H9 (cell line): ENCODE measurements around the gene CAVIN2. TPM values are rescaled to one million over a fixed set of nuclear protein-coding genes. Genes with fewer than 3 reads are reported as not detected.

ENCODE experiments used
- DNase-seq: peaks from one replicate; pipeline ENCODE4 v3.0.0-alpha.2; 2017
- H2AFZ ChIP-seq: one replicate; pipeline ENCODE4 v1.6.1; 2013; ENCODE audit warnings: mild to moderate bottlenecking, low read length, control low read depth, moderate library complexity
- H2AK5ac ChIP-seq: 2 replicates; pipeline ENCODE4 v1.6.1; 2013; ENCODE audit warnings: low read length, control low read depth, mixed read lengths; ENCODE audit not compliant: insufficient read length
- H2BK120ac ChIP-seq: one replicate; pipeline ENCODE4 v1.6.1; 2013; ENCODE audit warnings: low read depth, mild to moderate bottlenecking, low read length, control low read depth, inconsistent platforms; ENCODE audit not compliant: poor library complexity, severe bottlenecking
- H2BK12ac ChIP-seq: 2 replicates; pipeline ENCODE4 v1.6.1; 2013; ENCODE audit warnings: low read length, control low read depth, mixed read lengths, low read depth; ENCODE audit not compliant: insufficient read length
- H2BK15ac ChIP-seq: 2 replicates; pipeline ENCODE4 v1.6.1; 2013; ENCODE audit warnings: low read depth, low read length, control low read depth
- H2BK20ac ChIP-seq: one replicate; pipeline ENCODE4 v1.6.1; 2013; ENCODE audit warnings: low read depth, mild to moderate bottlenecking, low read length, control low read depth, inconsistent platforms; ENCODE audit not compliant: poor library complexity, severe bottlenecking
- H2BK5ac ChIP-seq: 2 replicates; pipeline ENCODE4 v1.6.1; 2013; ENCODE audit warnings: low read length, control low read depth, mixed read lengths; ENCODE audit not compliant: insufficient read length
- H3K14ac ChIP-seq: 2 replicates; pipeline ENCODE4 v1.6.1; 2013; ENCODE audit warnings: low read length, control low read depth; ENCODE audit not compliant: insufficient read depth
- H3K18ac ChIP-seq: 2 replicates; pipeline ENCODE4 v1.6.1; 2013; ENCODE audit warnings: low read depth, mild to moderate bottlenecking, mixed read lengths, low read length, control low read depth; ENCODE audit not compliant: insufficient read length
- H3K23ac ChIP-seq: 2 replicates; pipeline ENCODE4 v1.6.1; 2013; ENCODE audit warnings: low read length, control low read depth, mixed read lengths, low read depth; ENCODE audit not compliant: insufficient read length
- H3K23me2 ChIP-seq: 2 replicates; pipeline ENCODE4 v1.6.1; 2013; ENCODE audit warnings: low read depth, mild to moderate bottlenecking, mixed read lengths, low read length, control low read depth; ENCODE audit not compliant: insufficient read length, poor library complexity, severe bottlenecking
- H3K27ac ChIP-seq: 2 replicates; pipeline ENCODE4 v1.5.1; 2013; ENCODE audit warnings: low read length, control low read depth, mixed read lengths, low read depth; ENCODE audit not compliant: insufficient read length
- H3K27me3 ChIP-seq: 2 replicates; pipeline ENCODE4 v1.6.1; 2013; ENCODE audit warnings: low read length, control low read depth, inconsistent platforms; ENCODE audit not compliant: insufficient read depth
- H3K4ac ChIP-seq: 2 replicates; pipeline ENCODE4 v1.6.1; 2013; ENCODE audit warnings: low read depth, mild to moderate bottlenecking, control low read depth, inconsistent platforms, low read length, moderate library complexity
- H3K4me1 ChIP-seq: 2 replicates; pipeline ENCODE4 v1.6.1; 2013; ENCODE audit warnings: low read length, control low read depth, inconsistent platforms; ENCODE audit not compliant: insufficient read depth
- H3K4me2 ChIP-seq: 2 replicates; pipeline ENCODE4 v1.6.1; 2013; ENCODE audit warnings: low read length, control low read depth, mixed read lengths; ENCODE audit not compliant: insufficient read length, insufficient read depth
- H3K56ac ChIP-seq: 2 replicates; pipeline ENCODE4 v1.6.1; 2013; ENCODE audit warnings: low read depth, mild to moderate bottlenecking, mixed read lengths, low read length, control low read depth; ENCODE audit not compliant: insufficient read length
- H3K79me1 ChIP-seq: 2 replicates; pipeline ENCODE4 v1.6.1; 2013; ENCODE audit warnings: low read depth, mild to moderate bottlenecking, moderate library complexity, low read length, control low read depth, inconsistent platforms; ENCODE audit not compliant: insufficient read depth, poor library complexity, severe bottlenecking
- H3K79me2 ChIP-seq: 2 replicates; pipeline ENCODE4 v1.6.1; 2013; ENCODE audit warnings: low read length, control low read depth, inconsistent platforms; ENCODE audit not compliant: insufficient read depth
- H3K9ac ChIP-seq: 2 replicates; pipeline ENCODE4 v1.6.1; 2013; ENCODE audit warnings: low read length, control low read depth, mixed read lengths; ENCODE audit not compliant: insufficient read length; ENCODE audit errors: extremely low read depth
- H3K9me3 ChIP-seq: one replicate; pipeline ENCODE4 v1.6.1; 2013; ENCODE audit warnings: low read depth, low read length, inconsistent platforms; ENCODE audit not compliant: control insufficient read depth
- H3T11ph ChIP-seq: one replicate; pipeline ENCODE4 v1.6.1; 2013; ENCODE audit warnings: mild to moderate bottlenecking, low read length, control low read depth, inconsistent platforms
- H4K20me1 ChIP-seq: one replicate; pipeline ENCODE4 v1.6.1; 2013; ENCODE audit not compliant: control insufficient read depth, insufficient read length, insufficient read depth
- H4K5ac ChIP-seq: 2 replicates; pipeline ENCODE4 v1.6.1; 2013; ENCODE audit warnings: low read depth, mild to moderate bottlenecking, mixed read lengths, low read length, control low read depth; ENCODE audit not compliant: insufficient read length
- H4K8ac ChIP-seq: replicated peaks from 2 replicates; pipeline ENCODE4 v1.6.1; 2013; ENCODE audit warnings: low read length, control low read depth, mixed read lengths, low read depth; ENCODE audit not compliant: insufficient read length
- H4K91ac ChIP-seq: 2 replicates; pipeline ENCODE4 v1.6.1; 2013; ENCODE audit warnings: low read depth, mild to moderate bottlenecking, moderate library complexity, mixed read lengths, low read length, control low read depth; ENCODE audit not compliant: insufficient read length
- H3K27ac Mint-ChIP-seq, 3 experiments: 2 replicates in 2 of 3; 3 replicates in 1 of 3; pipeline ENCODE4 v1.8.0; 2020 to 2021; ENCODE audit warnings: mixed read lengths in 3 of 3, mild to moderate bottlenecking in 1 of 3, moderate library complexity in 1 of 3
- H3K27me3 Mint-ChIP-seq: 2 replicates; pipeline ENCODE4 v1.8.0; 2021; ENCODE audit warnings: low read depth, mild to moderate bottlenecking, moderate library complexity, mixed read lengths
- H3K36me3 Mint-ChIP-seq, 3 experiments: 2 replicates in 2 of 3; 3 replicates in 1 of 3; pipeline ENCODE4 v1.8.0; 2020 to 2021; ENCODE audit warnings: low read depth in 3 of 3, mixed read lengths in 3 of 3; ENCODE audit not compliant: insufficient read depth in 1 of 3
- H3K4me1 Mint-ChIP-seq, 2 experiments: 2 replicates each; pipeline ENCODE4 v1.8.0; 2020; ENCODE audit warnings: mixed read lengths in 2 of 2
- H3K4me3 Mint-ChIP-seq, 2 experiments: 2 replicates in 1 of 2; 3 replicates in 1 of 2; pipeline ENCODE4 v1.8.0; 2020 to 2021; ENCODE audit warnings: mild to moderate bottlenecking in 2 of 2, mixed read lengths in 2 of 2, moderate library complexity in 1 of 2
- H3K9me3 Mint-ChIP-seq, 2 experiments: 2 replicates in 1 of 2; 3 replicates in 1 of 2; pipeline ENCODE4 v1.8.0; 2020; ENCODE audit warnings: mild to moderate bottlenecking in 2 of 2, mixed read lengths in 2 of 2, moderate library complexity in 1 of 2
- WGBS: extraction: QIAGEN DNeasy Blood & Tissue Kit; methylation state at CpG from one replicate; pipeline ENCODE4 v1.1.7; 2013; ENCODE audit warnings: missing lambda C conversion rate, low lambda C conversion rate, mixed read lengths; ENCODE audit not compliant: insufficient read length; ENCODE audit errors: extremely low coverage; 5-methylcytosine and 5-hydroxymethylcytosine counted together
- total RNA-seq: library from RNA; stranded (reverse); gene quantifications from 2 replicates; pipeline ENCODE4 v1.2.1, GENCODE V29; 2021
- TF ChIP-seq, protein P1 (sequence below): fragments of 200-600 bp; sonication (generic); conservative IDR thresholded peaks from 3 replicates; pipeline ENCODE4 v1.8.0; 2021; ENCODE audit warnings: antibody characterized with exemption, mild to moderate bottlenecking

Gene CAVIN2
- total RNA-seq, 1 experiment from 2014 or later: not detected

DNA sequence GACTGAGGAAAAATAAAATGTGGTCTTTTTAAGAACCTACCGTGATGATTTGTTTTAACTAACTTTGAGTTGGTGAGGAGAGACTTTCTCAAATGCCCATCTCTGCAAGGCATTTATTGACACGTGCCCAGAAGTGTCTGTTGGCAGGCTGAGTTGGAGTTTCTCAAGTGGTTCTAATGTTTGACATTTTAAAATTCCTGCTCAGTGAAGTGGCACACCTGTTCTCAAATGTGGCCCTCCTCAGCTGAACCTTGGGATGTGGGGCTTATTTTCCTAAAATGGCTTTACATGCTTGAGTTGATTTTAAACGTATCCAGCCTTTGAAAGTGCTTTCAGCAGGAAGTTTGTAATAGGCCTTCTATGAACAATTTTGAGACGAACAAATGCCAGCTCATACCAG, 876 bp upstream of the CAVIN2 start:
- Histone ChIP-seq H3K27ac (no peak overlapping the region), H3K23ac (no peak overlapping the region), H4K8ac (no peak overlapping the region), H3K79me1 (no peaks in the 10 kb centered on the region), H2BK15ac (no peak overlapping the region), H4K5ac (no peak overlapping the region), H3K79me2 (no peaks in the 10 kb centered on the region), H2BK120ac (no peak overlapping the region), H3K18ac (no peak overlapping the region), H2BK20ac (no peak overlapping the region), H3K4me1 (peaks cover 4% of the 10 kb centered on the region; the same call in 1 of the 2 replicates), H4K20me1 (no peaks in the 10 kb centered on the region), H4K91ac (no peak overlapping the region), H2AK5ac (no peak overlapping the region), H2BK5ac (no peak overlapping the region), H3T11ph (no peak overlapping the region), H3K9me3 (no peaks in the 10 kb centered on the region), H3K27me3 (no peaks in the 10 kb centered on the region), H3K9ac (no peak overlapping the region), H2BK12ac (no peak overlapping the region), H3K56ac (no peak overlapping the region), H3K4me2 (no peak overlapping the region), H2AFZ (no peak overlapping the region), H3K14ac (no peak overlapping the region), H3K23me2 (no peaks in the 10 kb centered on the region), H3K4ac (no peak overlapping the region)
- WGBS: no CpG with 5 or more reads among the region's 4 CpGs
- TF ChIP-seq, protein P1, sequence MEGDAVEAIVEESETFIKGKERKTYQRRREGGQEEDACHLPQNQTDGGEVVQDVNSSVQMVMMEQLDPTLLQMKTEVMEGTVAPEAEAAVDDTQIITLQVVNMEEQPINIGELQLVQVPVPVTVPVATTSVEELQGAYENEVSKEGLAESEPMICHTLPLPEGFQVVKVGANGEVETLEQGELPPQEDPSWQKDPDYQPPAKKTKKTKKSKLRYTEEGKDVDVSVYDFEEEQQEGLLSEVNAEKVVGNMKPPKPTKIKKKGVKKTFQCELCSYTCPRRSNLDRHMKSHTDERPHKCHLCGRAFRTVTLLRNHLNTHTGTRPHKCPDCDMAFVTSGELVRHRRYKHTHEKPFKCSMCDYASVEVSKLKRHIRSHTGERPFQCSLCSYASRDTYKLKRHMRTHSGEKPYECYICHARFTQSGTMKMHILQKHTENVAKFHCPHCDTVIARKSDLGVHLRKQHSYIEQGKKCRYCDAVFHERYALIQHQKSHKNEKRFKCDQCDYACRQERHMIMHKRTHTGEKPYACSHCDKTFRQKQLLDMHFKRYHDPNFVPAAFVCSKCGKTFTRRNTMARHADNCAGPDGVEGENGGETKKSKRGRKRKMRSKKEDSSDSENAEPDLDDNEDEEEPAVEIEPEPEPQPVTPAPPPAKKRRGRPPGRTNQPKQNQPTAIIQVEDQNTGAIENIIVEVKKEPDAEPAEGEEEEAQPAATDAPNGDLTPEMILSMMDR: no peak
- Mint-ChIP-seq H3K27ac (no peak overlapping the region), H3K27me3 (no peaks in the 10 kb centered on the region; the same call in 1 of the 2 replicates), H3K4me1 (peaks cover 42 to 43% of the 10 kb centered on the region in 2 experiments), H3K36me3 (no peaks in the 10 kb centered on the region; a peak in 2 of 7 replicates), H3K9me3 (no peaks in the 10 kb centered on the region), H3K4me3 (no peak overlapping the region)
- DNase-seq: no peak
